Heart left ventricle (tissue), 13 donors: Measurements from ENCODE around the gene CACNA1E.

Source experiments
- POLR2A ChIP-seq, 2 donors: fragments of 450-650 bp; IDR thresholded peaks; one replicate each; pipeline ENCODE4 v1.6.1; 2017; ENCODE audit warnings: antibody characterized with exemption in 2 of 2, mild to moderate bottlenecking in 2 of 2, moderate library complexity in 2 of 2
- TF ChIP-seq, protein P1 (sequence below), 12 donors: fragments of 200-600 bp; sonication (generic) in 4 of 12; IDR thresholded peaks; one replicate each; pipeline versions ENCODE4 v1.5.0 to v1.8.0; 2018 to 2022; ENCODE audit warnings: antibody characterized with exemption in 12 of 12, mild to moderate bottlenecking in 5 of 12
- donor health status: ischemic (EF 13 %, LVEDD 7.1; RV severe dilation, severe dysfunction).
- donor health status: DM: no; HTN: yes; CAD: no.
- donor health status: DM: no; HTN: no; CAD: no.
- donor health status: ischemic (EF 25% LVEDD 6.9; RV normal size, moderate dysfunction).
- donor health status: ischemic (EF 25% LVEDD 5.7; RV mildly dilated, moderate dysfunction).
- donor health status: ischemic (EF 35%, LVEDD 5.7; RV mildly dilated, moderate dysfunction).
- donor health status: nonischemic (EF 11% LVEDD 7.7; RV severe dilation, severe dysfunction).
- donor health status: DM: yes; HTN: yes; CAD: no.
- donor health status: PGD.
- donor health status: ischemic (EF 29% LVEDD 5.4; RV normal size, mild dysfunction).
- donor health status: nonischemic (EF 23%, LVEDD 6.1; RV moderate dilation, normal function).

- TF ChIP-seq, protein P1, sequence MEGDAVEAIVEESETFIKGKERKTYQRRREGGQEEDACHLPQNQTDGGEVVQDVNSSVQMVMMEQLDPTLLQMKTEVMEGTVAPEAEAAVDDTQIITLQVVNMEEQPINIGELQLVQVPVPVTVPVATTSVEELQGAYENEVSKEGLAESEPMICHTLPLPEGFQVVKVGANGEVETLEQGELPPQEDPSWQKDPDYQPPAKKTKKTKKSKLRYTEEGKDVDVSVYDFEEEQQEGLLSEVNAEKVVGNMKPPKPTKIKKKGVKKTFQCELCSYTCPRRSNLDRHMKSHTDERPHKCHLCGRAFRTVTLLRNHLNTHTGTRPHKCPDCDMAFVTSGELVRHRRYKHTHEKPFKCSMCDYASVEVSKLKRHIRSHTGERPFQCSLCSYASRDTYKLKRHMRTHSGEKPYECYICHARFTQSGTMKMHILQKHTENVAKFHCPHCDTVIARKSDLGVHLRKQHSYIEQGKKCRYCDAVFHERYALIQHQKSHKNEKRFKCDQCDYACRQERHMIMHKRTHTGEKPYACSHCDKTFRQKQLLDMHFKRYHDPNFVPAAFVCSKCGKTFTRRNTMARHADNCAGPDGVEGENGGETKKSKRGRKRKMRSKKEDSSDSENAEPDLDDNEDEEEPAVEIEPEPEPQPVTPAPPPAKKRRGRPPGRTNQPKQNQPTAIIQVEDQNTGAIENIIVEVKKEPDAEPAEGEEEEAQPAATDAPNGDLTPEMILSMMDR (IDR thresholded peaks at IDR 0.05): no peak
- no peak for TF ChIP-seq POLR2A (IDR thresholded peaks at IDR 0.05)
These were observed 23.4 kb downstream of the CACNA1E start for GRCh38 chr1:181506563-181507353.
